Stimulated activated CD4-positive, alpha-beta T cell treated with anti-CD3 and anti-CD28 coated beads, Interleukin-2, amount 100 ng/mL, for 4 hours (primary cell): ENCODE results near the gene CCBE1.
"Not testable (repeated sequence)": the region's sequence is repeated elsewhere in the genome, so short reads cannot be mapped to it uniquely, and the experiment has no call there.

ENCODE experiments used
- DNase-seq: peaks from one replicate; pipeline ENCODE4 v3.0.0-alpha.2; 2020; ENCODE audit warnings: low read depth

Gene CCBE1

DNA sequence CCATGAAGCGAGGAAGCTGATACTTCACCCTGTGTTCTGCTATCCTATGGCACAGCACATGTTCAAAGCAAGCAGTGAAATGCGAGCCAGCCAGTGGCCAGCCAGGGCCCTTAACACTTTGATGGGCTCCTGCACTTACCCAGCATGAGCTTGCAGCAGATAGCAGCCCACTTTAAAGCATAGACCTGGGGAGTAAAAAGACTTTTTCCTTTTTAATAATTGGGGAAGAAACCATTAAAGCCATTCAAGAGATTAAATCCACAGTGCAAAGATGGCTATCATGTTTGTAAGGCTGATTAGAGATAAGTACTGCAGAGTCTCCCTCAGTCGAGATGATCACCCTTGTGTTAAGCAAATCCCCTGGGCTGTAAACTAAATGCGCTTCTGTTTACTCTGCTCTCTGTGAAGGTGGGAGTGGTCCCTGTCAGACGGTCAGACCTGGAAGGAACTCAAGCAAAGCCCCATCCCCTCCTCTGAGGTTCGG is 15.7 kb downstream of the CCBE1 start:
- no peak for DNase-seq

- no peak for DNase-seq
Measured at GRCh38 chr18:59681051-59681450, 16.2 kb downstream of the CCBE1 start.

- DNase-seq: no peak
Measured at GRCh38 chr18:59675346-59675745, 21.9 kb downstream of the CCBE1 start.

DNA sequence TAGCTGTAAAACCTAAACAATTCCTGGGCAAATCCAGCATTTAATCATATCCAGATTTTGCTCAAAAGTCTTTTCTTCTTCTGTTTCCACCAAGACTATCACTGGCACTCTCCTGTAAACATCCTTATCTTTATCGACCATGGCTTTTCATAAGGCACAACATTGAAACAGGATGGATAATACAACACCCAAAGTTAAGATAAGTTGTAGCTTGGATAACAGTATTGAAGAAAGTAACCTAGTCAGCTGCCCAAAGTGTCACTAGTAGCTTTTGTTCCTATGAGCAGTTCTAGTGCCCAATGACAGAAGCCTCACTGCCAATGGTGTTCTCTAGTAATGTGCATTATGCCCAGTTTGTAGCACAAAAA is 22.3 kb downstream of the CCBE1 start:
- DNase-seq: no peak

GRCh38 chr18:59674186-59674902 is 22.9 kb downstream of the CCBE1 start:
- DNase-seq: no peak

- DNase-seq: no peak
Measured at GRCh38 chr18:59672235-59672711, 24.9 kb downstream of the CCBE1 start.

DNA sequence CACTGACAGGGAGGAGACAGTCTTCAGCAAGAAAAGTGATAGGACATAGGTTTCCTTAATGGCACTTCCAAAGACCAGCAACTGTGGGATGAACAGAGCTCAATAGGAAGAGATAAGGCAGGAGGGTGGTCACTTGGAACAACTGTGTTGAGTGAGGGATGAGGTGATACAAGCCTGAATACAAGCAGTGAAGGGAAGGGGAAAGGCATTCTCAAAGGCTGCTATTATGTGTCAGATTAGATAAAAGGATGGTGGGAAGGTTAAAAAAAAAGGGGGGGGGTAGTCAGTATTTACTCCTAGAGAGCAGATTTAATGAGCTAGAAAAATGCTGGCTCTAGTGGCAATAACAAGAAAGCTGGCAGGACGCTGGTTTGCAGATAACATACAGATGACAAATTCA is 25.7 kb downstream of the CCBE1 start:
- DNase-seq: no peak

- DNase-seq: no peak
Measured at GRCh38 chr18:59669872-59670657, 27.2 kb downstream of the CCBE1 start.

- DNase-seq: no peak
Measured at GRCh38 chr18:59667488-59667887, 29.7 kb downstream of the CCBE1 start.

DNA sequence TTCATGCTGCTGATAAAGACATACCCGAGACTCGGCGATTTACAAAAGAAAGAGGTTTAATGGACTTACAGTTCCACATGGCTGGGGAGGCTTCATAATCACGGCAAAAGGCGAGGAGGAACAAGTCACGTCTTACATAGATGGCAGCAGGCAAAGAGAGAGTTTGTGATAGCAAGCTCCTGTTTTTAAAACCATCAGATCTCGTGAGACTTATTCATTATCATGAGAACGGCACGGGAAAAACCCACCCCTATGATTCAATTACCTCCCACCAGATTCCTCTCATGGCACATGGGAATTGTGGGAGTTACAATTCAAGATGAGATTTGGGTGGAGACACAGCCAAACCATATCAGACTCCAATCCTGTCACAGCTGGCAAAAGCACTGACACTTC is 31.2 kb downstream of the CCBE1 start:
- DNase-seq: not testable (repeated sequence)

- no peak for DNase-seq
Measured at GRCh38 chr18:59665057-59666006, 31.9 kb downstream of the CCBE1 start.

DNA sequence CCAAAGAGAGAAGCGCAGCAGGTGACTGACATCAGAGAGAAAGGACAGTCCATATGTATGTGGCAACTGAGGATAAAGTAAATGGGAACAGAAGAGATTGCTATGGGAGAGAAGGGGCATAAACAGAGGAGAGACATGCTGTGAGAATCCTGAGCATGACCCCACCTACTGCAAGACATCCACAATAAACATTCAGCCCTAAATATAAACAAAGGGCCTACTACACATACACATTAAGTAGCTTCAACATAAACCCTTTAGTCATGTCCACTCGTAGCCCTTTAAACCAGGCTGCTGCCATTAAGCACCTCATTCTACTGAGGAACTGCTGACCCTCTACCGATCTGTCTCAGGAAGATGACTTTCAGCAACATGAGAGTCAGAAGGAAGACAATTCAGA is 32.9 kb downstream of the CCBE1 start:
- no peak for DNase-seq

DNA sequence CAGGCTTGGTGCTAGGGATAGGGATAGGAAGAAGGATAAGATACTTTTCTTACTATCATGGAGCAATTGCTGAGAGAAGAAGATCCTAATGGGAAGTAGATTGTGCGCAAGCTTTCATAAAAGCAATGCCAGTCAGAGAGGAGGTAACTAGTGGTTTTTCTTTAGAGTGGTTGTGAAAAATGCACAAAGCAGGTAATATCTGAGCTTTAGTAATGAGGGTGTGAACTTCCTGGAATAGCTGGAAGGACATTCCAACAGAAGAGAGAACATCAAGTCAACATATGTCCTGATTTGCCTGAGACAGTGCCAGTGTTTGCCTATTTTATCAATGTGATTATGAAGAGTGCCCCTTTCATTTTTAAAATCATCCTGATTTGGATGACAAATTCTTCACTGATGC is 34.1 kb downstream of the CCBE1 start:
- no peak for DNase-seq

- DNase-seq: no peak
Measured at GRCh38 chr18:59661891-59662701, 35.1 kb downstream of the CCBE1 start.

GRCh38 chr18:59660786-59661743 is 36.2 kb downstream of the CCBE1 start:
- no peak for DNase-seq

DNA sequence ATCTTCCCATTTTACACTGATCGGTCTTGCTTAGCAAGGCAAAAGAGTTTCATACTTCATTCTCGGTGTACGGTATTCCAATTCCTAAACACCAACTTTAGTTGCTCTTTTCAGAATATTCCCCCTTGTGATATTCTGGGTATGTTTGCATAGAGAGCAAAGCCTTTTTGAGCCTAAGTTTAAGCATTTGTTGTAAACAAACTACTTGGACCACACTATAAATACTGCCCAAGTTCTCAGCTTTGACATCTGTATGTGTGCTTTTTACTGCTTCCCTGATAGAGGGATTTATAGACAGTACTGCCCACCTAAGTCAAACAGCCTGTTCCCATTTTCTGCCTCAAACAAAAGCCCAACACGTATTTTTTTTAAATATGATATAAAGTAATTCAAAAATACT is 36.9 kb downstream of the CCBE1 start:
- no peak for DNase-seq

GRCh38 chr18:59659508-59660170 is 37.6 kb downstream of the CCBE1 start:
- DNase-seq: no peak

GRCh38 chr18:59658941-59659340 is 38.3 kb downstream of the CCBE1 start:
- no peak for DNase-seq

- no peak for DNase-seq
Measured at GRCh38 chr18:59657012-59657411, 40.2 kb downstream of the CCBE1 start.
